Mammary epithelial cell (primary cell): ENCODE measurements around the gene KCNAB3.

Experiments used
- EZH2 ChIP-seq: IDR thresholded peaks from 2 replicates; pipeline ENCODE4 v1.6.1; 2012; ENCODE audit warnings: low read length, inconsistent platforms, borderline replicate concordance
- TF ChIP-seq, protein P1 (sequence below), 2 donors: IDR thresholded peaks in 1 of 2; conservative IDR thresholded peaks in 1 of 2; 2 replicates each; pipeline ENCODE4 v1.5.1; 2011 to 2012; ENCODE audit warnings: inconsistent platforms in 2 of 2, low read length in 2 of 2, mild to moderate bottlenecking in 2 of 2, control low read depth in 1 of 2, low read depth in 1 of 2; ENCODE audit not compliant: insufficient read depth in 1 of 2; ENCODE audit errors: extremely low read depth in 1 of 2

DNA sequence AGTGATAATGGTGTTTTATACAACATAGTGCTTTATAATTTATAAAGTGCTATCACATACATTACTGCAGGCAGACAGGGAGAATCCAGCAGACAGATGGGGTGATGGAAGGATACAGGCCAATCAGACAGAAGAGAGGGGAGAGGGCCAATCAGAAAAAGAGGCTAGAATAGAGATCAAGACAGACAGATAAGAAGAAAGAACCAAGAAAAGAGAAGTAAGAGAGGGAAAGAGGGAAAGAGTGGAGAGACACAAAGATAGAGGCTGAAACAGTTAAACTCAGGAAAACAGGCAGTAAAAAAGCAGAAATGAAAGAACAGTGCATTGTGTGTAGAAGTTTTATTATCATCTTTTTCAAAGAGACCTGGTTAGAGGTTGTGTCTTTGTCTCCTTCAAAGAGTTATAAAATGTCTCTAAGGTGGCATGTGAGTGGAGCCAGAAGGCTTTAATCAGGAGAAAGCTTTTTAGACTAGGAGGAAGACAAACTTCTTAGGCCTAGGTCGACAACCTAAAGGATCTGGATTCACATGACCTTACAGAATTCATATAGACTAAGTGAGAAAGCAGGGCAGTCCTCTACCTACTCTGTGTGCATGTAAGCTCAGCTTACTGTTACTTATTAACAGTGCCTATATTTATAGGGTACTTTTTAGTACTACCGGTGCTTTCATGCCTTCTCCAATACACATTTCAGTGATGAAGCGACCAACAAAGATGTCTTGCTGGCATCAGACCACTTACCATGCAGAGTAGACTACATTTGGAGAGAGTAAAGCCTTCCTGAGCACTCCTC is 49.4 kb downstream of the KCNAB3 start:
- TF ChIP-seq, protein P1, sequence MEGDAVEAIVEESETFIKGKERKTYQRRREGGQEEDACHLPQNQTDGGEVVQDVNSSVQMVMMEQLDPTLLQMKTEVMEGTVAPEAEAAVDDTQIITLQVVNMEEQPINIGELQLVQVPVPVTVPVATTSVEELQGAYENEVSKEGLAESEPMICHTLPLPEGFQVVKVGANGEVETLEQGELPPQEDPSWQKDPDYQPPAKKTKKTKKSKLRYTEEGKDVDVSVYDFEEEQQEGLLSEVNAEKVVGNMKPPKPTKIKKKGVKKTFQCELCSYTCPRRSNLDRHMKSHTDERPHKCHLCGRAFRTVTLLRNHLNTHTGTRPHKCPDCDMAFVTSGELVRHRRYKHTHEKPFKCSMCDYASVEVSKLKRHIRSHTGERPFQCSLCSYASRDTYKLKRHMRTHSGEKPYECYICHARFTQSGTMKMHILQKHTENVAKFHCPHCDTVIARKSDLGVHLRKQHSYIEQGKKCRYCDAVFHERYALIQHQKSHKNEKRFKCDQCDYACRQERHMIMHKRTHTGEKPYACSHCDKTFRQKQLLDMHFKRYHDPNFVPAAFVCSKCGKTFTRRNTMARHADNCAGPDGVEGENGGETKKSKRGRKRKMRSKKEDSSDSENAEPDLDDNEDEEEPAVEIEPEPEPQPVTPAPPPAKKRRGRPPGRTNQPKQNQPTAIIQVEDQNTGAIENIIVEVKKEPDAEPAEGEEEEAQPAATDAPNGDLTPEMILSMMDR (conservative IDR thresholded peaks at IDR 0.05 in 1 of 2, IDR thresholded peaks at IDR 0.05 in 1 of 2; ENCODE audit: extremely low read depth in 1 of 2, insufficient read depth in 1 of 2, low read depth in 1 of 2, low read length in 2 of 2), result no peak
- TF ChIP-seq EZH2, result no peak
